HG03378 (cell line): ENCODE data around the gene SEMA3G.

Experiments used
- ATAC-seq: cut with Tn5 transposase; IDR thresholded peaks from one replicate; pipeline ENCODE4 v1.9.1; 2021; ENCODE audit warnings: mild to moderate bottlenecking, moderate library complexity; ENCODE audit not compliant: unreplicated experiment

Gene SEMA3G

GRCh38 chr3:52454938-52455282, 10.0 kb upstream of the SEMA3G start:
- no peak for ATAC-seq

- ATAC-seq, result no peak
These were observed 9.5 kb upstream of the SEMA3G start for GRCh38 chr3:52454250-52454937.

- ATAC-seq, result no peak
These were observed 8.8 kb upstream of the SEMA3G start, which contains the start of gene TNNC1 for GRCh38 chr3:52453496-52454249. TSS of gene TNNC1 (minus strand) at chr3:52454041. CDS start at chr3:52454015, 26 bp downstream.

GRCh38 chr3:52452570-52453221, 7.8 kb upstream of the SEMA3G start:
- no peak for ATAC-seq

GRCh38 chr3:52452126-52452525, 7.2 kb upstream of the SEMA3G start:
- no peak for ATAC-seq

- ATAC-seq, result no peak
These were observed 6.6 kb upstream of the SEMA3G start for GRCh38 chr3:52451237-52452083.

- no peak for ATAC-seq
These were observed 5.8 kb upstream of the SEMA3G start for GRCh38 chr3:52450489-52451236.

GRCh38 chr3:52447512-52448355, 2.8 kb upstream of the SEMA3G start:
- no peak for ATAC-seq

- ATAC-seq, result no peak
These were observed 2.0 kb upstream of the SEMA3G start for GRCh38 chr3:52446631-52447511.

- no peak for ATAC-seq
These were observed 1.1 kb upstream of the SEMA3G start for GRCh38 chr3:52446042-52446441.

- ATAC-seq, result no peak
These were observed 864 bp downstream of the SEMA3G start for GRCh38 chr3:52443791-52444687.

- no peak for ATAC-seq
These were observed 1.7 kb downstream of the SEMA3G start for GRCh38 chr3:52443268-52443610.

- no peak for ATAC-seq
These were observed 2.3 kb downstream of the SEMA3G start for GRCh38 chr3:52442409-52443267.

- no peak for ATAC-seq
These were observed 3.1 kb downstream of the SEMA3G start for GRCh38 chr3:52441772-52442332.

- ATAC-seq, result no peak
These were observed 3.7 kb downstream of the SEMA3G start for GRCh38 chr3:52441091-52441771.

- ATAC-seq, result no peak
These were observed 4.2 kb downstream of the SEMA3G start for GRCh38 chr3:52440671-52441070.
